T-helper 1 cell (primary cell): Measurements from ENCODE around the gene PAPOLG.
A peak's percentile ranks its signal among the peaks of the same experiment; 100 is the strongest.
"Not testable (repeated sequence)": the region's sequence is repeated elsewhere in the genome, so short reads cannot be mapped to it uniquely, and the experiment has no call there.

Experiments used
- DNase-seq, 5 donors: peaks; one replicate each; pipeline ENCODE4 v3.0.0-alpha.2; 2012 to 2020

PAPOLG gene

GRCh38 chr2:60775048-60775639 lies 19.1 kb downstream of the PAPOLG start:
- no peak for DNase-seq

GRCh38 chr2:60778352-60778751 lies 22.3 kb downstream of the PAPOLG start:
- DNase-seq = no peak

- DNase-seq = no peak
These were observed 23.4 kb downstream of the PAPOLG start for GRCh38 chr2:60779426-60779825.

GRCh38 chr2:60780721-60781120 lies 24.7 kb downstream of the PAPOLG start:
- no peak for DNase-seq

- no peak for DNase-seq
These were observed 37.1 kb downstream of the PAPOLG start for GRCh38 chr2:60793169-60793568.

- DNase-seq = peak in 1 of 5 donors; percentile 19
These were observed 38.3 kb downstream of the PAPOLG start for GRCh38 chr2:60794271-60794863.

GRCh38 chr2:60796573-60797509 lies 40.8 kb downstream of the PAPOLG start:
- DNase-seq = no peak

GRCh38 chr2:60804473-60804872 lies 48.4 kb downstream of the PAPOLG start:
- no peak for DNase-seq

- no peak for DNase-seq
These were observed 50.5 kb downstream of the PAPOLG start for GRCh38 chr2:60806595-60806987.

- DNase-seq = peak in 2 of 5 donors; percentile 21 to 34
These were observed 51.1 kb downstream of the PAPOLG start for GRCh38 chr2:60806988-60807681.

GRCh38 chr2:60808330-60808801 lies 52.3 kb downstream of the PAPOLG start:
- DNase-seq = no peak

GRCh38 chr2:60811491-60812375 lies 55.7 kb downstream of the PAPOLG start:
- no peak for DNase-seq

GRCh38 chr2:60817191-60817590 lies 61.1 kb downstream of the PAPOLG start:
- not testable (repeated sequence) for DNase-seq

GRCh38 chr2:60818272-60818671 lies 62.2 kb downstream of the PAPOLG start:
- DNase-seq = peak in 1 of 5 donors; percentile 11

GRCh38 chr2:60819155-60819862 lies 63.2 kb downstream of the PAPOLG start:
- peak; percentile 76 to 86 (median 86) for DNase-seq

GRCh38 chr2:60819936-60820335 lies 63.9 kb downstream of the PAPOLG start:
- no peak for DNase-seq

GRCh38 chr2:60820416-60821132 lies 64.5 kb downstream of the PAPOLG start:
- DNase-seq = no peak

- DNase-seq = no peak
These were observed 65.0 kb downstream of the PAPOLG start for GRCh38 chr2:60821133-60821469.

GRCh38 chr2:60821587-60822302 lies 65.7 kb downstream of the PAPOLG start:
- DNase-seq = no peak

- DNase-seq = no peak
These were observed 66.9 kb downstream of the PAPOLG start for GRCh38 chr2:60822987-60823386.
